OCI-LY7 (cell line): Measurements from ENCODE around the gene KHDC4. TPM values are rescaled to one million over a fixed set of nuclear protein-coding genes. Genes with fewer than 3 reads are reported as not detected.
A peak's percentile ranks its signal among the peaks of the same experiment; 100 is the strongest.

Experiments used
- BruUV-seq: library from RNA; stranded (reverse); fragments of 400-500 nt; replicated peaks from 2 replicates; lab custom pipeline; 2021; lab: Mats Ljungman, UMichigan
- CTCF ChIA-PET: fragments of 300-600 bp; sonication (Branson Sonifier 250); formaldehyde crosslinking; loops from one replicate; lab custom pipeline; 2022; ENCODE audit warnings: antibody characterized with exemption; ENCODE audit not compliant: unreplicated experiment; lab: Charles Lee
- POLR2A ChIA-PET: fragments of 300-600 bp; sonication (Branson Sonifier 250); formaldehyde crosslinking; loops from one replicate; lab custom pipeline; 2022; ENCODE audit warnings: antibody characterized with exemption; lab: Charles Lee
- DNase-seq: peaks from one replicate; pipeline ENCODE4 v3.0.0-alpha.2; 2015; ENCODE audit warnings: low spot score
- H2AFZ ChIP-seq: fragments of 200-600 bp; sonication (generic), shearing (Covaris generic); 2 replicates; pipeline ENCODE4 v1.6.1; 2014; ENCODE audit warnings: mild to moderate bottlenecking, antibody characterized with exemption, low read length, moderate library complexity
- H3K27ac ChIP-seq: fragments of 200-600 bp; sonication (generic); 2 replicates; pipeline ENCODE4 v1.5.1; 2014; ENCODE audit warnings: mixed run types, low read depth, mild to moderate bottlenecking, moderate library complexity, low read length, inconsistent platforms; ENCODE audit not compliant: poor library complexity, severe bottlenecking
- H3K36me3 ChIP-seq: fragments of 200-600 bp; sonication (generic); 2 replicates; pipeline ENCODE4 v1.6.1; 2014; ENCODE audit warnings: mild to moderate bottlenecking, antibody characterized with exemption, low read length, moderate library complexity, mixed read lengths; ENCODE audit not compliant: insufficient read depth
- H3K4me1 ChIP-seq: fragments of 200-600 bp; sonication (generic); 2 replicates; pipeline ENCODE4 v1.5.1; 2014; ENCODE audit warnings: mild to moderate bottlenecking, low read length; ENCODE audit not compliant: insufficient read depth, poor library complexity, severe bottlenecking
- H3K4me2 ChIP-seq: fragments of 200-600 bp; sonication (generic); 2 replicates; pipeline ENCODE4 v1.6.1; 2014; ENCODE audit warnings: mild to moderate bottlenecking, low read length
- H3K4me3 ChIP-seq: fragments of 200-600 bp; sonication (generic); 2 replicates; pipeline ENCODE4 v1.5.1; 2014; ENCODE audit warnings: mild to moderate bottlenecking, low read depth, low read length; ENCODE audit not compliant: poor library complexity, severe bottlenecking
- H3K79me2 ChIP-seq: fragments of 200-600 bp; sonication (generic); 2 replicates; pipeline ENCODE4 v1.6.1; 2016; ENCODE audit warnings: low read depth, mild to moderate bottlenecking, low read length, moderate library complexity, mixed read lengths; ENCODE audit not compliant: insufficient read depth
- H3K9me2 ChIP-seq: fragments of 200-600 bp; sonication (generic); 2 replicates; pipeline ENCODE4 v1.6.1; 2016; ENCODE audit warnings: mild to moderate bottlenecking, low read length, mixed read lengths; ENCODE audit not compliant: insufficient read depth
- H3K9me3 ChIP-seq: fragments of 200-600 bp; sonication (generic); 2 replicates; pipeline ENCODE4 v1.6.1; 2014; ENCODE audit warnings: mild to moderate bottlenecking, mixed run types, low read length, mixed read lengths
- H4K20me1 ChIP-seq: fragments of 200-600 bp; sonication (generic); 2 replicates; pipeline ENCODE4 v1.6.1; 2014; ENCODE audit warnings: mild to moderate bottlenecking, antibody characterized with exemption, low read length, moderate library complexity, mixed read lengths; ENCODE audit not compliant: insufficient read depth
- EZH2phosphoT487 ChIP-seq: fragments of 200-600 bp; sonication (generic); IDR thresholded peaks from 2 replicates; pipeline ENCODE4 v1.6.1; 2018; ENCODE audit warnings: low read depth, borderline replicate concordance, mild to moderate bottlenecking, mixed run types, antibody characterized with exemption, low read length, moderate library complexity, mixed read lengths
- intact Hi-C: fragments of 100-400 bp; cut with micrococcal nuclease; formaldehyde crosslinking; loops from one replicate; pipeline ENCODE4 v1.10.0; 2022; ENCODE audit not compliant: unreplicated experiment
- total RNA-seq, 2 experiments: library from RNA; depleted of rRNA in 1 of 2; stranded (reverse); fragments of >200 nt in 1 of 2; shearing (Covaris generic) in 1 of 2; gene quantifications; 2 replicates each; pipeline ENCODE4 v1.2.3, GENCODE V29; 2014 to 2022
- TF ChIP-seq, protein P1 (sequence below): fragments of 200-600 bp; sonication (generic); conservative IDR thresholded peaks from 2 replicates; pipeline ENCODE4 v1.5.1; 2014; ENCODE audit warnings: mild to moderate bottlenecking, antibody characterized with exemption, low read length, moderate library complexity, mixed read lengths

KHDC4 gene
- total RNA-seq, 2 experiments from 2014 or later, result 88.9 to 121 TPM

GRCh38 chr1:155884031-155884960 lies 49.9 kb downstream of the KHDC4 start:
- H3K27ac ChIP-seq, result peak overlapping the region; percentile 96
- no peaks in the 10 kb centered on the region for H4K20me1 ChIP-seq
- H3K4me1 ChIP-seq, result peaks cover 83% of the 10 kb centered on the region
- BruUV-seq, result TSS peak; percentile 22
- peak; percentile 70 for DNase-seq
- no peaks in the 10 kb centered on the region for H3K9me2 ChIP-seq
- peak overlapping the region; percentile 82 for H3K4me2 ChIP-seq
- no peaks in the 10 kb centered on the region for H3K9me3 ChIP-seq
- intact Hi-C loops, result no loop called here
- peaks cover 44% of the 10 kb centered on the region; the same call in 1 of the 2 replicates for H3K79me2 ChIP-seq
- H3K36me3 ChIP-seq, result peaks cover 60% of the 10 kb centered on the region
- CTCF ChIA-PET, result interaction anchor here (0.6 to 2.4 kb wide), 2 partner anchors 16 to 206 kb away, joined by 3 to 7 read pairs; no protein-coding TSS in a partner anchor
- no peak overlapping the region for H2AFZ ChIP-seq
- no peak for TF ChIP-seq EZH2phosphoT487
- TF ChIP-seq, protein P1, sequence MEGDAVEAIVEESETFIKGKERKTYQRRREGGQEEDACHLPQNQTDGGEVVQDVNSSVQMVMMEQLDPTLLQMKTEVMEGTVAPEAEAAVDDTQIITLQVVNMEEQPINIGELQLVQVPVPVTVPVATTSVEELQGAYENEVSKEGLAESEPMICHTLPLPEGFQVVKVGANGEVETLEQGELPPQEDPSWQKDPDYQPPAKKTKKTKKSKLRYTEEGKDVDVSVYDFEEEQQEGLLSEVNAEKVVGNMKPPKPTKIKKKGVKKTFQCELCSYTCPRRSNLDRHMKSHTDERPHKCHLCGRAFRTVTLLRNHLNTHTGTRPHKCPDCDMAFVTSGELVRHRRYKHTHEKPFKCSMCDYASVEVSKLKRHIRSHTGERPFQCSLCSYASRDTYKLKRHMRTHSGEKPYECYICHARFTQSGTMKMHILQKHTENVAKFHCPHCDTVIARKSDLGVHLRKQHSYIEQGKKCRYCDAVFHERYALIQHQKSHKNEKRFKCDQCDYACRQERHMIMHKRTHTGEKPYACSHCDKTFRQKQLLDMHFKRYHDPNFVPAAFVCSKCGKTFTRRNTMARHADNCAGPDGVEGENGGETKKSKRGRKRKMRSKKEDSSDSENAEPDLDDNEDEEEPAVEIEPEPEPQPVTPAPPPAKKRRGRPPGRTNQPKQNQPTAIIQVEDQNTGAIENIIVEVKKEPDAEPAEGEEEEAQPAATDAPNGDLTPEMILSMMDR, result no peak
- H3K4me3 ChIP-seq, result peak overlapping the region; percentile 53
- POLR2A ChIA-PET, result interaction anchor here (0.5 to 4.9 kb wide), 14 partner anchors 10 to 87 kb away, joined by 3 to 46 read pairs (median 6); partner anchors contain the start of genes GON4L, KHDC4 and SYT11

DNA sequence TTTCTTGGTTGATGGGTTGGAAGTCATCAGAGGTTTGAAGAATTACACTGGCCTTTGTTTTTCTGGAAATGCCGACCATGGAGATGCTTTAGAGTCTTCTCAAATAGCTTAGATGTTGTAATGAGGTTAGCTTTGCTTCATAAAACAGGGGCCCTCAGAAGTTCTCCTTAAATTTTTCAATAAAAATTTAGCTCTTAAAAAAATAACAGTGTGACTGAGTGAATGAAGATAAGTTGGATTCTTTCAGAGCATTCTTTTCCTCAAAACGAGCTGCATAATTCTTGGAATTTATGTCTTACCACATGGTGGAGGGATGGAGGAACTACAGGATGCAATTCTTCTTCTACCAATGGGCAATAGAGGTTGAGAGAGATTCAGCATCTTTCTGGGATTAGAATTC lies 51.4 kb downstream of the KHDC4 start:
- H4K20me1 ChIP-seq, result no peaks in the 10 kb centered on the region
- H3K9me2 ChIP-seq, result no peaks in the 10 kb centered on the region
- H3K4me1 ChIP-seq, result peaks cover 82% of the 10 kb centered on the region
- H3K4me2 ChIP-seq, result peak overlapping the region; percentile 82
- peaks cover 60% of the 10 kb centered on the region for H3K36me3 ChIP-seq
- H2AFZ ChIP-seq, result no peak overlapping the region
- no peak for DNase-seq
- intact Hi-C loops, result loop anchor here (1.0 kb wide), 1 partner anchor 22 kb away; no protein-coding TSS in a partner anchor
- no peak for TF ChIP-seq EZH2phosphoT487
- TF ChIP-seq, protein P1, result 0 out of 2 replicates have a peak, but pooled peaks have one; percentile 9
- ChIA-PET CTCF (interaction anchor here (0.9 to 2.4 kb wide), 5 partner anchors 14 to 26 kb away, joined by 3 to 7 read pairs (median 3); partner anchors contain the start of genes GON4L and SYT11), POLR2A (interaction anchor here (0.6 to 4.9 kb wide), 12 partner anchors 10 to 463 kb away, joined by 3 to 46 read pairs (median 5); partner anchors contain the start of genes ARHGEF2, GON4L and SYT11)
- peak overlapping the region; percentile 53 for H3K4me3 ChIP-seq
- no TSS peak for BruUV-seq
- H3K27ac ChIP-seq, result peak overlapping the region; percentile 96
- H3K9me3 ChIP-seq, result no peaks in the 10 kb centered on the region
- peaks cover 52% of the 10 kb centered on the region for H3K79me2 ChIP-seq
